ENCODE results near the gene MTG2.

GRCh38 chr20:62198496-62198895 is 15.7 kb downstream of the MTG2 start:
- no peak for TF ChIP-seq CTCF (IDR thresholded peaks at IDR 0.05)
- TF ChIP-seq EP300 (IDR thresholded peaks at IDR 0.05): no peak

Data from ovary (tissue), 3 donors.